ENCODE data around the gene IDH3A. TPM values are rescaled to one million over a fixed set of nuclear protein-coding genes. Genes with fewer than 3 reads are reported as not detected.

Gene IDH3A
- total and polyA plus RNA-seq, 5 donors from 2014 or later, result 38.2 to 62.1 (median 50.9) TPM

Other genes starting within 250 kb of the IDH3A start
- 117 TPM for gene TBC1D2B, start 71.7 kb upstream of the IDH3A start, total RNA-seq
- 10 to 100 TPM; 12.2 to 17.9 (median 15.4) TPM for gene TBC1D2B, start 71.7 kb upstream of the IDH3A start, polyA plus RNA-seq
- not detected for gene SH2D7, start 56.8 kb upstream of the IDH3A start, total RNA-seq
- gene SH2D7, start 56.8 kb upstream of the IDH3A start, polyA plus RNA-seq, result under 1 TPM in 1 of 4 donors, not detected in 3; 0.09 TPM
- gene CIB2, start 17.9 kb upstream of the IDH3A start, total RNA-seq, result 1.2 TPM
- gene CIB2, start 17.9 kb upstream of the IDH3A start, polyA plus RNA-seq, result 1 to 10 TPM in 3 of 4 donors, under 1 TPM in 1; 0.94 to 2.7 (median 1.9) TPM
- gene ACSBG1, start 85.2 kb downstream of the IDH3A start, total RNA-seq, result 0.25 TPM
- under 1 TPM in 1 of 4 donors, not detected in 3; 0.06 TPM for gene ACSBG1, start 85.2 kb downstream of the IDH3A start, polyA plus RNA-seq
- gene DNAJA4, start 115.2 kb downstream of the IDH3A start, total RNA-seq, result 33.2 TPM
- 10 to 100 TPM in 1 of 4 donors, 1 to 10 TPM in 3; 9.5 to 11.6 (median 9.9) TPM for gene DNAJA4, start 115.2 kb downstream of the IDH3A start, polyA plus RNA-seq
- 25.0 TPM for gene SKIC8, start 150.2 kb downstream of the IDH3A start, total RNA-seq
- gene SKIC8, start 150.2 kb downstream of the IDH3A start, polyA plus RNA-seq, result 10 to 100 TPM; 86.2 to 97.4 (median 91.1) TPM
- gene CRABP1, start 191.0 kb downstream of the IDH3A start, total RNA-seq, result not detected
- not detected for gene CRABP1, start 191.0 kb downstream of the IDH3A start, polyA plus RNA-seq